ENCODE measurements around the gene PPIF.

PPIF gene

GRCh38 chr10:79401015-79401921 lies 54.0 kb downstream of the PPIF start:
- H3K4me3 ChIP-seq = no peak overlapping the region
- H3K27ac ChIP-seq = peak overlapping the region; percentile 88 to 89
- peaks cover 5 to 100% (median 87%) of the 10 kb centered on the region in 4 donors for H3K4me1 ChIP-seq

GRCh38 chr10:79402625-79402946 lies 55.3 kb downstream of the PPIF start:
- DNase-seq = no peak
- Histone ChIP-seq H3K27ac (peak overlapping the region; percentile 88 to 89), H3K27me3 (no peaks in the 10 kb centered on the region), H3K36me3 (peaks cover 0 to 4% (median 0%) of the 10 kb centered on the region in 3 donors), H3K4me3 (no peak overlapping the region), H3K9me3 (no peaks in the 10 kb centered on the region), H3K4me1 (peaks cover 5 to 100% (median 89%) of the 10 kb centered on the region in 4 donors)
- TF ChIP-seq CTCF (IDR thresholded peaks at IDR 0.05) = no peak
- intact Hi-C loops (cut with DNase I; ENCODE audit: low total_unique reads) = loop anchor here (5.0 kb wide), 1 partner anchor 45 kb away; the partner anchor contains the start of gene ZCCHC24

More at GRCh38 chr10:79401015-79401921, 54.0 kb downstream of the PPIF start:
- no peak for TF ChIP-seq CTCF (IDR thresholded peaks at IDR 0.05)
- Histone ChIP-seq H3K36me3 (peaks cover 0 to 2% (median 0%) of the 10 kb centered on the region in 3 donors), H3K27me3 (no peaks in the 10 kb centered on the region), H3K9me3 (no peaks in the 10 kb centered on the region)
- peak; percentile 79 to 94 for DNase-seq
- intact Hi-C loops (cut with DNase I; ENCODE audit: low total_unique reads) = loop anchor here (5.0 kb wide), 1 partner anchor 46 kb away; the partner anchor contains the start of gene ZCCHC24

DNA sequence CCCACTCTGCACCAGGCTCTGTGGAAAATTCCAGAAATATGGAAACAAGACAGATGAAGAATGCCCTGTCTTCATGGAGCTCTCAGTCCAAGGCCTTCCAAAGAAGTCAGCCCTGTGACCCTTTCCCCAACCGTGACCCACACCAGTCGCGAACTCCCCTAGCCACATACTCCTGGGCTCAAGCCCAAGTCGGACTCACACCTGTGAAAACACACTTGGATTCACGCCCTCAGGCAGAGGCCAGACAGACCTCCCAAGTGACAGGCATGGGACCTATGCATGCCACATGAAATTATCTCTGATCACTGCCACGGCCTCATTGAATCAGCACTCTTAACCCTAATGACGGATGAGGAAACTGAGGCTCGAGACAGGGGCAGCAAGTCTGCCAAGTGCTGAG lies 55.7 kb downstream of the PPIF start:
- Histone ChIP-seq H3K4me1 (peaks cover 5 to 100% (median 87%) of the 10 kb centered on the region in 4 donors), H3K27ac (peak overlapping the region; percentile 88 to 89), H3K27me3 (no peaks in the 10 kb centered on the region), H3K36me3 (peaks cover 0 to 4% (median 0%) of the 10 kb centered on the region in 3 donors), H3K9me3 (no peaks in the 10 kb centered on the region), H3K4me3 (no peak overlapping the region)
- DNase-seq = peak in 1 of 2 donors; percentile 55
- intact Hi-C loops (cut with DNase I; ENCODE audit: low total_unique reads) = loop anchor here (5.0 kb wide), 1 partner anchor 44 kb away; the partner anchor contains the start of gene ZCCHC24
- TF ChIP-seq CTCF (IDR thresholded peaks at IDR 0.05) = no peak

GRCh38 chr10:79403441-79404230 lies 56.4 kb downstream of the PPIF start:
- H3K4me3 ChIP-seq = no peak overlapping the region
- peak overlapping the region; percentile 88 to 89 for H3K27ac ChIP-seq
- no peaks in the 10 kb centered on the region for H3K9me3 ChIP-seq
- no peaks in the 10 kb centered on the region for H3K27me3 ChIP-seq
- DNase-seq = peak in 1 of 2 donors; percentile 64
- intact Hi-C loops (cut with DNase I; ENCODE audit: low total_unique reads) = loop anchor here (5.0 kb wide), 1 partner anchor 44 kb away; the partner anchor contains the start of gene ZCCHC24
- peaks cover 0 to 4% (median 0%) of the 10 kb centered on the region in 3 donors for H3K36me3 ChIP-seq
- no peak for TF ChIP-seq CTCF (IDR thresholded peaks at IDR 0.05)
- peaks cover 5 to 100% (median 84%) of the 10 kb centered on the region in 4 donors for H3K4me1 ChIP-seq

DNA sequence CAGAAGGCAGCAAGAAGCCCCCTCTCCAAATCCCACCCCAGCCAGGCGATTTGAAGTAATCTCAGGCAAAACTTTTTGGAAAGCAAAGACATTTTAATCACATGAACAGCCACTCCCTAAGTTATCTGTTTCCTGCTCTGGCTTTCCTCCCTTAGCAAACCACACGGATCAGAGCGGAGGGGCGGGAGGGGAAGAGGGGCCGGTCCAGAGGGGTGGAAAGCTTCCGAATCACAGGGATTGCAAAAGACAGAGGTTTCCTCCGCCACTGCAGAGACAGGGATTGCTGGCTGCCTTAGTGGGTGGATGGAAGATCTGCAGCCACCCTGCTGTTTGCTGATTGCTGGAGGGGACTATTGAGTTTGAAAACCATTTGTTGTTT lies 57.0 kb downstream of the PPIF start:
- peak; percentile 83 to 86 for DNase-seq
- no peak overlapping the region for H3K4me3 ChIP-seq
- intact Hi-C loops (cut with DNase I; ENCODE audit: low total_unique reads) = loop anchor here (5.0 kb wide), 1 partner anchor 43 kb away; the partner anchor contains the start of gene ZCCHC24

More for the DNA sequence above, 57.0 kb downstream of the PPIF start:
- peaks cover 0 to 4% (median 0%) of the 10 kb centered on the region in 3 donors for H3K36me3 ChIP-seq
- no peaks in the 10 kb centered on the region for H3K27me3 ChIP-seq
- H3K27ac ChIP-seq = peak overlapping the region; percentile 88 to 89
- TF ChIP-seq CTCF (IDR thresholded peaks at IDR 0.05) = no peak
- peaks cover 8 to 100% (median 81%) of the 10 kb centered on the region in 4 donors for H3K4me1 ChIP-seq
- no peaks in the 10 kb centered on the region for H3K9me3 ChIP-seq
